ENCODE data around the gene RIN2.

RIN2 gene

DNA sequence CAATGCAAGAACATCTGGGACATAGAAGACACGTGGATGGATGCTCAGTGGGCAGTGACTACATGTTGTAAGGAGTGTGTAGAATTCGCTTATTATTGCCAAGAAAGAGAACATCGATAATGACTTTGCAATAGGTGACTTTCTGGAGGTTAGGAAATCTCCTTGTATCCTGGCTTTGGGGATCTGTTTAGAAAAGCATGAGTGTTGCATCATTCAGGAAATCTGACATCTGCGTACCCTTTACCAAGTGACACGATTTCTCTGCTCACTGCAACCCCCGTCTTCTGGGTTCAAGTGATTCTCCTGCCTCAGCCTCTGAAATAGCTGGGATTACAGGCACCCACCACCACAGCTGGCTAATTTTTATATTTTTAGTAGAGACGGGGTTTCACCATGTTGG, 23.2 kb downstream of the RIN2 start:
- no peaks in the 10 kb centered on the region for H3K9me2 ChIP-seq (ENCODE audit: low read depth, low read length)
- H3K4me1 ChIP-seq (ENCODE audit: insufficient read depth, low read length, severe bottlenecking), result no peaks in the 10 kb centered on the region
- H3K4me3 ChIP-seq (ENCODE audit: low read depth, low read length, poor library complexity, severe bottlenecking), result no peak overlapping the region
- H3K79me2 ChIP-seq (ENCODE audit: insufficient read depth, low read length), result no peaks in the 10 kb centered on the region
- H3F3A ChIP-seq (ENCODE audit: insufficient read depth, low read length), result no peaks in the 10 kb centered on the region
- H3K27ac ChIP-seq (ENCODE audit: low read depth, low read length, poor library complexity, severe bottlenecking), result no peak overlapping the region
- H3K36me3 ChIP-seq (ENCODE audit: insufficient read depth, low read length), result no peaks in the 10 kb centered on the region
- no peak overlapping the region for H3K9ac ChIP-seq (ENCODE audit: low read length)
- TF ChIP-seq CTCF (IDR thresholded peaks at IDR 0.05; ENCODE audit: low read length) (no peak), EZH2 (IDR thresholded peaks at IDR 0.05; ENCODE audit: borderline replicate concordance, low read length) (no peak)
- no peaks in the 10 kb centered on the region for H3K27me3 ChIP-seq (ENCODE audit: insufficient read depth, low read length)
- no peaks in the 10 kb centered on the region for H3K9me3 ChIP-seq (ENCODE audit: low read length)
- H4K20me1 ChIP-seq (ENCODE audit: insufficient read depth, low read length), result no peaks in the 10 kb centered on the region
- H2AFZ ChIP-seq (ENCODE audit: low read length), result no peak overlapping the region
- H3K4me2 ChIP-seq (ENCODE audit: low read length), result no peak overlapping the region

GRCh38 chr20:19782669-19783068, 24.6 kb downstream of the RIN2 start:
- no peaks in the 10 kb centered on the region for H3K4me1 ChIP-seq (ENCODE audit: insufficient read depth, low read length, severe bottlenecking)
- no peak for TF ChIP-seq CTCF (IDR thresholded peaks at IDR 0.05; ENCODE audit: low read length)
- TF ChIP-seq EZH2 (IDR thresholded peaks at IDR 0.05; ENCODE audit: borderline replicate concordance, low read length), result no peak
- no peaks in the 10 kb centered on the region for H3K36me3 ChIP-seq (ENCODE audit: insufficient read depth, low read length)

GRCh38 chr20:19783966-19784401, 25.9 kb downstream of the RIN2 start:
- no peaks in the 10 kb centered on the region for H3K9me3 ChIP-seq (ENCODE audit: low read length)
- no peaks in the 10 kb centered on the region for H3K4me1 ChIP-seq (ENCODE audit: insufficient read depth, low read length, severe bottlenecking)
- no peak overlapping the region for H3K27ac ChIP-seq (ENCODE audit: low read depth, low read length, poor library complexity, severe bottlenecking)
- no peak overlapping the region for H3K4me2 ChIP-seq (ENCODE audit: low read length)
- H3K36me3 ChIP-seq (ENCODE audit: insufficient read depth, low read length), result no peaks in the 10 kb centered on the region
- H2AFZ ChIP-seq (ENCODE audit: low read length), result no peak overlapping the region
- TF ChIP-seq EZH2 (IDR thresholded peaks at IDR 0.05; ENCODE audit: borderline replicate concordance, low read length), result no peak
- no peak for TF ChIP-seq CTCF (IDR thresholded peaks at IDR 0.05; ENCODE audit: low read length)
- no peak overlapping the region for H3K4me3 ChIP-seq (ENCODE audit: low read depth, low read length, poor library complexity, severe bottlenecking)
- no peak overlapping the region for H3K9ac ChIP-seq (ENCODE audit: low read length)
- H3F3A ChIP-seq (ENCODE audit: insufficient read depth, low read length), result no peaks in the 10 kb centered on the region
- H3K9me2 ChIP-seq (ENCODE audit: low read depth, low read length), result no peaks in the 10 kb centered on the region
- H4K20me1 ChIP-seq (ENCODE audit: insufficient read depth, low read length), result no peaks in the 10 kb centered on the region
- H3K27me3 ChIP-seq (ENCODE audit: insufficient read depth, low read length), result no peaks in the 10 kb centered on the region
- H3K79me2 ChIP-seq (ENCODE audit: insufficient read depth, low read length), result no peaks in the 10 kb centered on the region

More at GRCh38 chr20:19782669-19783068, 24.6 kb downstream of the RIN2 start:
- no peaks in the 10 kb centered on the region for H3K9me2 ChIP-seq (ENCODE audit: low read depth, low read length)
- H3F3A ChIP-seq (ENCODE audit: insufficient read depth, low read length), result no peaks in the 10 kb centered on the region
- H3K27me3 ChIP-seq (ENCODE audit: insufficient read depth, low read length), result no peaks in the 10 kb centered on the region
- no peaks in the 10 kb centered on the region for H3K79me2 ChIP-seq (ENCODE audit: insufficient read depth, low read length)
- H3K4me2 ChIP-seq (ENCODE audit: low read length), result no peak overlapping the region
- H3K9me3 ChIP-seq (ENCODE audit: low read length), result no peaks in the 10 kb centered on the region
- no peak overlapping the region for H3K9ac ChIP-seq (ENCODE audit: low read length)
- H4K20me1 ChIP-seq (ENCODE audit: insufficient read depth, low read length), result no peaks in the 10 kb centered on the region
- no peak overlapping the region for H3K4me3 ChIP-seq (ENCODE audit: low read depth, low read length, poor library complexity, severe bottlenecking)
- no peak overlapping the region for H2AFZ ChIP-seq (ENCODE audit: low read length)
- no peak overlapping the region for H3K27ac ChIP-seq (ENCODE audit: low read depth, low read length, poor library complexity, severe bottlenecking)

Data from OCI-LY1 (cell line).